ENCODE measurements around the gene PARP3. TPM values are rescaled to one million over a fixed set of nuclear protein-coding genes. Genes with fewer than 3 reads are reported as not detected.

The PARP3 gene
- total and polyA plus RNA-seq, 2 of the 8 experiments (the other 6 are each of a cell fraction or from before 2014, with no cell fraction given): 1.3 to 1.6 TPM

- peak overlapping the region; percentile 96 for H3K4ac ChIP-seq (replicated peaks; ENCODE audit: insufficient read length, low read depth, low read length)
- POLR2A ChIA-PET (ENCODE audit: partially characterized antibody): interaction anchor here (0.6 to 15.7 kb wide), 9 partner anchors 11 to 443 kb away, joined by 3 to 148 read pairs (median 7); partner anchors contain the start of genes ABHD14A, ABHD14B, ACY1 and GPR62
- peak overlapping the region; percentile 59 for H2BK120ac ChIP-seq (replicated peaks; ENCODE audit: low read depth, low read length)
- peaks cover 0 to 10% (median 4%) of the 10 kb centered on the region in 4 experiments; a peak in 4 of 7 replicates for H3K27me3 ChIP-seq (replicated peaks in 1 of 4; ENCODE audit: control insufficient read depth in 3 of 4, extremely low read depth in 1 of 4, insufficient read depth in 3 of 4, low read length in 3 of 4)
- peak overlapping the region; percentile 65; the same call in 1 of the 2 replicates for H2AFZ ChIP-seq (ENCODE audit: low read length)
- peak overlapping the region in 3 of 4 experiments; percentile 36 to 52 (median 44); a peak in 5 of 8 replicates for H3K4me3 ChIP-seq (ENCODE audit: extremely low read depth in 1 of 4, insufficient read depth in 2 of 4, low read depth in 3 of 4, low read length in 4 of 4)
- H4K20me1 ChIP-seq (replicated peaks in 1 of 2; ENCODE audit: control insufficient read depth in 1 of 2, insufficient read depth in 2 of 2, low read length in 2 of 2): peaks cover 3 to 16% of the 10 kb centered on the region in 2 experiments
- peak overlapping the region; percentile 16 to 73; a peak in 3 of 4 replicates for H3K4me2 ChIP-seq (ENCODE audit: insufficient read depth in 1 of 2, low read depth in 2 of 2, low read length in 2 of 2)
- peaks cover 9% of the 10 kb centered on the region; the same call in 1 of the 2 replicates for H3K23me2 ChIP-seq (ENCODE audit: low read depth, low read length)
- H3K18ac ChIP-seq (ENCODE audit: extremely low read depth, low read length): peak overlapping the region; percentile 83; the same call in 1 of the 2 replicates
- 0 out of 2 replicates have a peak overlapping the region, but pooled peaks have one; percentile 71 for H2BK5ac ChIP-seq (ENCODE audit: low read depth, low read length)
- no peaks in the 10 kb centered on the region for H3K9me3 ChIP-seq (ENCODE audit: insufficient read depth in 2 of 2, low read depth in 1 of 2, low read length in 1 of 2)
- H2AK5ac ChIP-seq (ENCODE audit: low read depth, low read length): no peak overlapping the region
- no peak overlapping the region for H3K27ac ChIP-seq (ENCODE audit: low read depth, low read length)
- peak overlapping the region; percentile 77 for H4K5ac ChIP-seq (ENCODE audit: insufficient read length, low read depth, low read length)
- H4K91ac ChIP-seq (replicated peaks; ENCODE audit: insufficient read length, low read length): peak overlapping the region; percentile 93
- peaks cover 2 to 13% (median 6%) of the 10 kb centered on the region in 4 experiments for H3K4me1 ChIP-seq (replicated peaks in 1 of 4; ENCODE audit: control insufficient read depth in 3 of 4, insufficient read depth in 4 of 4, low read length in 3 of 4)
- FAIRE-seq (no peak), DNase-seq (ENCODE audit: low read depth in 1 of 2, low spot score in 2 of 2) (no peak)
- no peak overlapping the region for H2BK20ac ChIP-seq (ENCODE audit: low read length)
- H4K8ac ChIP-seq (ENCODE audit: extremely low read depth, insufficient read depth, low read length): peak overlapping the region; percentile 88
- H3K23ac ChIP-seq (ENCODE audit: insufficient read length): no peak overlapping the region
- H3K36me3 ChIP-seq (ENCODE audit: control insufficient read depth in 2 of 4, insufficient read depth in 4 of 4, low read length in 3 of 4): peaks cover 0 to 5% (median 4%) of the 10 kb centered on the region in 4 experiments; a peak in 3 of 8 replicates
- 85% methylated on average over 15 of the region's 17 CpGs; no CpG with 5 or more reads in 1 of the 2 experiments for WGBS, 2 experiments (ENCODE audit: extremely low coverage in 1 of 2, insufficient coverage in 1 of 2, insufficient read length in 1 of 2, insufficient replicate concordance in 2 of 2, low coverage in 1 of 2, low lambda C conversion rate in 2 of 2, missing lambda C conversion rate in 1 of 2)
- peaks cover 12% of the 10 kb centered on the region for H3K79me1 ChIP-seq (ENCODE audit: low read depth, low read length)
- H3K56ac ChIP-seq (replicated peaks; ENCODE audit: insufficient read length, low read depth, low read length): peak overlapping the region; percentile 55
- no peak overlapping the region for H2BK12ac ChIP-seq (ENCODE audit: low read depth, low read length)
- peaks cover 0 to 30% of the 10 kb centered on the region in 2 experiments; a peak in 3 of 4 replicates for H3K79me2 ChIP-seq (ENCODE audit: control insufficient read depth in 1 of 2, insufficient read depth in 2 of 2, low read length in 2 of 2)
- CTCF ChIA-PET (ENCODE audit: partially characterized antibody): interaction anchor here (0.6 to 5.1 kb wide), 19 partner anchors 10 to 238 kb away, joined by 3 to 44 read pairs (median 5); partner anchors contain the start of genes ABHD14A, ABHD14B, ACY1 and GPR62
- H3K9ac ChIP-seq (replicated peaks in 1 of 4; ENCODE audit: extremely low read depth in 1 of 4, low read depth in 3 of 4, low read length in 3 of 4): no peak overlapping the region
- H3K14ac ChIP-seq (ENCODE audit: insufficient read length): no peak overlapping the region
- peak overlapping the region; percentile 88; the same call in 1 of the 2 replicates for H2BK15ac ChIP-seq (ENCODE audit: low read length)
- TF ChIP-seq MAFK (IDR thresholded peaks at IDR 0.05; ENCODE audit: low read depth, low read length) (no peak), SUZ12 (IDR thresholded peaks at IDR 0.05; ENCODE audit: low read length) (no peak), RFX5 (IDR thresholded peaks at IDR 0.05; ENCODE audit: borderline replicate concordance, low read depth, low read length) (no peak), ATF2 (IDR thresholded peaks at IDR 0.05; ENCODE audit: low read length) (no peak), RAD21 (IDR thresholded peaks at IDR 0.05 in 1 of 2, conservative IDR thresholded peaks at IDR 0.05 in 1 of 2; ENCODE audit: low read depth in 2 of 2, low read length in 2 of 2) (no peak), TAF1 (IDR thresholded peaks at IDR 0.05; ENCODE audit: low read depth, low read length) (no peak), RNF2 (IDR thresholded peaks at IDR 0.05; ENCODE audit: borderline replicate concordance, low read depth, low read length, missing control alignments, poor library complexity, severe bottlenecking) (no peak), SP1 (IDR thresholded peaks at IDR 0.05; ENCODE audit: low read depth, low read length) (no peak)
These were observed 664 bp downstream of the PARP3 start for GRCh38 chr3:51942603-51943450.
